Measurements from ENCODE around the gene NTM.
A peak's percentile ranks its signal among the peaks of the same experiment; 100 is the strongest.

The NTM gene

DNA sequence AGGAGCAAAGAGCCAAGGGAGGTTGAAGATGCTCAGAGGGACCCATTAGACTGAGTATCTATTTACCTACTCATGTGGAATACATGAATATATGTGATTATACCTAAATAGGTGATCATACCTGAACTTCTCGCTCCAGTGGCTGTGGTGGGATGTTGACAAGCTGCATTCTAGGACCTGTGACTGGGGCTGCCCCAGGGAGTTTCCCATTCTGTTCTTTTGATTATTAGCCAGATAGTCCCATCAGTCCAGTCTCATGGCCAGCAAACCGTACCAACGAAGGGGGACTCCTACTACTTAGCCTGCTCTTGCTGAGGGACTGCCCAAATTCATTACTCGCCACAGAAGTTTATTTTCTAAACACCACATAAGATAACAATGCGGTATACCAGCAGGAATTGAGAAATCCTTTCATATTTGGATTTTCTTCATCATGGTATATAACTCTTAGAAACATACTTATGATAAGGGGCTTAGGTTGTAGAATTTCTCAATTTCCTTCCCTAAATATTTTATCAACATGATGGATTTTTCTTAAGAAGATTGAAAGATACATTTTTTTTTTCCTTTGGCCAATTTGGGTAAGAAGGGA lies 273.9 kb downstream of the NTM start:
- H3K4me3 ChIP-seq (ENCODE audit: low read depth, low read length) = no peak overlapping the region
- TF ChIP-seq, protein P1, sequence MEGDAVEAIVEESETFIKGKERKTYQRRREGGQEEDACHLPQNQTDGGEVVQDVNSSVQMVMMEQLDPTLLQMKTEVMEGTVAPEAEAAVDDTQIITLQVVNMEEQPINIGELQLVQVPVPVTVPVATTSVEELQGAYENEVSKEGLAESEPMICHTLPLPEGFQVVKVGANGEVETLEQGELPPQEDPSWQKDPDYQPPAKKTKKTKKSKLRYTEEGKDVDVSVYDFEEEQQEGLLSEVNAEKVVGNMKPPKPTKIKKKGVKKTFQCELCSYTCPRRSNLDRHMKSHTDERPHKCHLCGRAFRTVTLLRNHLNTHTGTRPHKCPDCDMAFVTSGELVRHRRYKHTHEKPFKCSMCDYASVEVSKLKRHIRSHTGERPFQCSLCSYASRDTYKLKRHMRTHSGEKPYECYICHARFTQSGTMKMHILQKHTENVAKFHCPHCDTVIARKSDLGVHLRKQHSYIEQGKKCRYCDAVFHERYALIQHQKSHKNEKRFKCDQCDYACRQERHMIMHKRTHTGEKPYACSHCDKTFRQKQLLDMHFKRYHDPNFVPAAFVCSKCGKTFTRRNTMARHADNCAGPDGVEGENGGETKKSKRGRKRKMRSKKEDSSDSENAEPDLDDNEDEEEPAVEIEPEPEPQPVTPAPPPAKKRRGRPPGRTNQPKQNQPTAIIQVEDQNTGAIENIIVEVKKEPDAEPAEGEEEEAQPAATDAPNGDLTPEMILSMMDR (IDR thresholded peaks at IDR 0.05; ENCODE audit: insufficient read depth, low read depth, low read length, missing control alignments) = no peak
- peak; percentile 28 for DNase-seq (ENCODE audit: low read depth)

DNA sequence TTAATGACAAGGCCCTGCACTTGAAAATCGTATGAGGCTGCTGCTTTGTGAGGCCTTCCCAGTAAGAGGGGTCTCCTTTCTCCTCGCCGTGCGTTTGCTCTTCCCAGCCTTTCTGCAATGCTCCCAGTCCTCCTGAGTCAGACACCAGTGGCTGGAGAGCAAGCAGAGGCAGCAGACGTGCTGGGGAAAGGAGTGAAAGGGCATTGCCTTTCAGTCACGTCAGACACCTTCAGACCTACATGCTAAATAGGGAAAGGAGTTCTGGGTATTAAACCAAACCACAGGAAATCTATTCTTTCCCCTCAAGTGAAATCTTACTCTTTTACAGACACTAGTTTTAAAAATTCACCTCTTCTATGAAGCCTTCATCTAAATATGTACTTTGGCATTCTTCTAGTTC lies 274.8 kb downstream of the NTM start:
- no peak overlapping the region for H3K4me3 ChIP-seq (ENCODE audit: low read depth, low read length)
- TF ChIP-seq, protein P1 (IDR thresholded peaks at IDR 0.05; ENCODE audit: insufficient read depth, low read depth, low read length, missing control alignments) = no peak
- DNase-seq (ENCODE audit: low read depth) = no peak

DNA sequence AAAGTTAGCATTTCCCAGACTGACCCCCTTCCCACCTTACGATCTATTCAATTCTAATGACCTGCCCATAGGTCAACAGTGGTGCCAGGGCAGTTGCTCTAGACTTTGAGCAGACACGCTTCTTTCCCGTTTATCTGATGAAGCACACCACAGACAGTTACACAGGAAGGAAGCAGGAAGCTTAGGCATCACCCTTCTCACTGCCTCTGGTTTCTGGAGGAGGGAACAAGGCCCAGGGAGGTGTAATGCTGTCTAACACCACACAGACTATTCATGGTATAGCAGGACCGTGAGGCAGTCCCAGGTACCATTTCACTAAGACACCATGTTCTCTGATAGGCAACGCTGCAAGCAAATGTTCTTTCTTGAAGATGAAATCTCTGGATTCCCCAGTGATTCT lies 279.4 kb downstream of the NTM start:
- no peak overlapping the region for H3K4me3 ChIP-seq (ENCODE audit: low read depth, low read length)
- no peak for DNase-seq (ENCODE audit: low read depth)
- TF ChIP-seq, protein P1 (IDR thresholded peaks at IDR 0.05; ENCODE audit: insufficient read depth, low read depth, low read length, missing control alignments) = no peak

DNA sequence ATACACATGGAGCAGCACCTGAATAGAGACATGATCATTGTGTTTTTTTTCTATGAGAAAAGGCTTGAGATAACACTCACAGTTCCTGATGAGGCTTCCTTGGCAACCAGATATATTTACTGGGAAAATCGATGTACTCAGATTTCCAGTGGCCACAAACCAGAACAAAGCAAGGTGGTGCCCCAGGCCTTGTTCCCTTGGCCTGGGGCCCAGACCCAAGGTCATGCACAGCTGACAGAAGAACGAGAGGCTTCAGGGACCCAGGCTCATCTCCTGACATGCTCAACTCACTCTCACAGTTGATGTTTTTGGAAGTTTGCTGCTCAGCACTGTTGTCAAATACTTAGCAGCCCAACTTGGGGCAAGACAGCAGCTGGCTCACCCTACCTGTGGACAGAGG lies 281.8 kb downstream of the NTM start:
- DNase-seq (ENCODE audit: low read depth) = no peak
- TF ChIP-seq, protein P1 (IDR thresholded peaks at IDR 0.05; ENCODE audit: insufficient read depth, low read depth, low read length, missing control alignments) = no peak
- H3K4me3 ChIP-seq (ENCODE audit: low read depth, low read length) = no peak overlapping the region

- TF ChIP-seq, protein P1 (IDR thresholded peaks at IDR 0.05; ENCODE audit: insufficient read depth, low read depth, low read length, missing control alignments) = no peak
- no peak overlapping the region for H3K4me3 ChIP-seq (ENCODE audit: low read depth, low read length)
- DNase-seq (ENCODE audit: low read depth) = no peak
These were observed 282.8 kb downstream of the NTM start for GRCh38 chr11:131653260-131653659.

DNA sequence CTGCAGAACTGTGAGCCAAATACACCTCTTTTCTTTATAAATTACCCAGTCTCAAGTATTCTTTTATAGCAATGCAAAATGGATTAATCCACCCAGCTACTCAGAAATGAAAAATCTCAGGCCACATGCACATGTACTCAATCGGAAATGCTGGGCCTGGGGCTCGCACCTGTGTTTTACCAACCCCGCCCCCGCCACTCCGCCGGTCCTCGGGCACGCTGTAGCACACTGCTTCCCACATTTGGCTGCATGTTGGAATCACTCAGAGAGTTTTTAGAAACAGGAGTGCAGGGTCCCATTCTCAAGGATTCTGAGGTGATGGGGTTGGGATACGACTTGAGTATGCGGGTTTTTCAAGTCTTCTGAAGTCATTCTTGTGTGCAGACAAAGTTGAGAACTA lies 284.4 kb downstream of the NTM start:
- H3K4me3 ChIP-seq (ENCODE audit: low read depth, low read length) = no peak overlapping the region
- no peak for DNase-seq (ENCODE audit: low read depth)
- TF ChIP-seq, protein P1 (IDR thresholded peaks at IDR 0.05; ENCODE audit: insufficient read depth, low read depth, low read length, missing control alignments) = no peak

DNA sequence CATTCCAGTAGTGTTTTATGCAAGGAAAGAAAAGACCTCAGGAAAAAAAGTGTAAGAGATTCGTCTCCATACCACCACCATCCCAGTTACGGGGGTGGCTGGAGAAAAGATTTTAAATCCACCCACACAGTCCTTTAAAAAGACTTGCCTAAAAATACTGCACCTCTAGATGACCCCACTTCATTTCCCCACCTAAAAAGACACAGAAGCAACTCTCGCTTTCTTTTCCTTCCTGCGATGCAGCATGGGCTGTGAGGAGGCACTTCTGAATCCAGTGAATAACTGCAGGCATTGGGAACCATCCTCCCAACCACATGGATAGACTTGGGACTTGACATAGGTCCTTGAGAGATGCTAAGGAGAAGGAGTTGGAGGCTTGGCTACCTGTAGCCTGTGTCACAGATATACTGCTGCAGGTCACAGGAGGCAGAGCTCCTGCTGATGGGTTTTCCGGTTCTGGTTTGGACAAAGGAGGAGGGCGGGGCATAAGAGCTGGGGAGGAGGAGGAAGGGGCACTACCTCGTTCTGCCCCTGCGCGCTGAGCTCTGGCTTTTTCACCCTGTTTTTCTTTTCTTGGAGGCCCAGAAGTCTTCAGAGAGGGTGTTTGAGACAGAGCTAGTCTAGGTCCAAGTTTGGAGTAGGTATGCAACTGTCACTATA lies 285.9 kb downstream of the NTM start:
- H3K4me3 ChIP-seq (ENCODE audit: low read depth, low read length) = no peak overlapping the region
- TF ChIP-seq, protein P1 (IDR thresholded peaks at IDR 0.05; ENCODE audit: insufficient read depth, low read depth, low read length, missing control alignments) = no peak
- DNase-seq (ENCODE audit: low read depth) = no peak

Measured in GM12865 (cell line).